Progenitor cell of endocrine pancreas (in vitro differentiated cells): Measurements from ENCODE around the gene ZNF362. TPM values are rescaled to one million over a fixed set of nuclear protein-coding genes. Genes with fewer than 3 reads are reported as not detected.

ENCODE experiments used
- DNase-seq: peaks from one replicate; pipeline ENCODE4 v3.0.0; 2021; ENCODE audit warnings: low spot score; ENCODE audit not compliant: unreplicated experiment
- H3K27ac Mint-ChIP-seq: 2 replicates; pipeline ENCODE4 v1.8.0; 2021; ENCODE audit warnings: mild to moderate bottlenecking, moderate library complexity, mixed read lengths
- H3K27me3 Mint-ChIP-seq: 2 replicates; pipeline ENCODE4 v1.8.0; 2021; ENCODE audit warnings: mixed read lengths
- H3K36me3 Mint-ChIP-seq: 2 replicates; pipeline ENCODE4 v1.8.0; 2022; ENCODE audit warnings: mixed read lengths; ENCODE audit not compliant: insufficient read depth
- H3K4me1 Mint-ChIP-seq: 2 replicates; pipeline ENCODE4 v1.8.0; 2021; ENCODE audit warnings: low read depth, mixed read lengths
- H3K4me3 Mint-ChIP-seq: 2 replicates; pipeline ENCODE4 v1.8.0; 2021; ENCODE audit warnings: low read depth, mild to moderate bottlenecking, moderate library complexity, mixed read lengths
- H3K9me3 Mint-ChIP-seq: 2 replicates; pipeline ENCODE4 v1.8.0; 2021; ENCODE audit warnings: low read depth, mixed read lengths
- total RNA-seq: library from RNA; stranded (reverse); gene quantifications from 2 replicates; pipeline ENCODE4 v1.2.1, GENCODE V29; 2021
- TF ChIP-seq, protein P1 (sequence below): fragments of 200-600 bp; sonication (generic); IDR thresholded peaks from one replicate; pipeline ENCODE4 v1.5.0; 2021; ENCODE audit warnings: antibody characterized with exemption, mild to moderate bottlenecking; ENCODE audit not compliant: unreplicated experiment

Gene ZNF362
- total RNA-seq, 1 donor from 2014 or later, result 79.3 TPM

DNA sequence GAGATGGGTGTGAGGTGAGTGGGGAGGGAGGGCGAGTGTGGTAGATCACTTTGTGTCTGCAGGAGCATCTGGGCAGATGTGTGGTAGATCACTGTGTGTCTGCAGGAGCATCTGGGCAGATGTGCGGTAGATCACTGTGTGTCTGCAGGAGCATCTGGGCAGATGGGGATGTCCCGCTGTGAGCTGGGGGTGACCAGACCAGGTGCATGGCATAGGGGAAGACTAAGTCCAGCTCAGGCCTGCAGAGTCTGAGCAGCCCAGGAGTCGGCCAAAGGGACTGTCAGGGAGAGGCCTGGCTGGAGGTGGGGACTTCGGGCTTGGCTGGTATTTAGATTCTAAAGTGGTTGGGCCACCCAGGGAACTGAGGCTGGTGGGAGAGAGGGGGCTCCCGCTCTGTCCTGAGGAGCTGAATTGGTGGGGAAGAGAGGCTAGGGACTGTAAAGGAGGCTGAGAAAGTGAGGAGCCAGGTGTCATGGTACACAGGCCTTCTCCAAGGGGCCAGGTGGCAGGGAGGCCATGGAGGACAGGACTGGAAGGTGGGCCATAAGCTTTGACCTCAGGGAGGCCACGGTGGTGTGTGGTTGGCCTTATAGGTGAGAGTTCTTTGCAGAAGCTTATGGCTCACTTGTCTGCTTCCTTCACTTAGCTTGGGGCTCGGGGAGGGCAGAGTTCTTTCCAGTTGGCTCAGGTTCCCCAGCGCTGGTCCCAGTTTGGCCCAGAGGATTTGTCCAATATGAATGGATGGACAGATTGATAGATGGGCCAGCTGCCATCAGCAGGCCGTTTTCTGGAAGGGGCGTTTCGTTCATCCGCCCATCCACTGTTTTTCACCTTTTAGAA, 15.6 kb downstream of the ZNF362 start:
- DNase-seq, result no peak
- H3K9me3 Mint-ChIP-seq, result no peaks in the 10 kb centered on the region
- peaks cover 9% of the 10 kb centered on the region for H3K4me1 Mint-ChIP-seq
- no peak overlapping the region for H3K4me3 Mint-ChIP-seq
- TF ChIP-seq, protein P1, sequence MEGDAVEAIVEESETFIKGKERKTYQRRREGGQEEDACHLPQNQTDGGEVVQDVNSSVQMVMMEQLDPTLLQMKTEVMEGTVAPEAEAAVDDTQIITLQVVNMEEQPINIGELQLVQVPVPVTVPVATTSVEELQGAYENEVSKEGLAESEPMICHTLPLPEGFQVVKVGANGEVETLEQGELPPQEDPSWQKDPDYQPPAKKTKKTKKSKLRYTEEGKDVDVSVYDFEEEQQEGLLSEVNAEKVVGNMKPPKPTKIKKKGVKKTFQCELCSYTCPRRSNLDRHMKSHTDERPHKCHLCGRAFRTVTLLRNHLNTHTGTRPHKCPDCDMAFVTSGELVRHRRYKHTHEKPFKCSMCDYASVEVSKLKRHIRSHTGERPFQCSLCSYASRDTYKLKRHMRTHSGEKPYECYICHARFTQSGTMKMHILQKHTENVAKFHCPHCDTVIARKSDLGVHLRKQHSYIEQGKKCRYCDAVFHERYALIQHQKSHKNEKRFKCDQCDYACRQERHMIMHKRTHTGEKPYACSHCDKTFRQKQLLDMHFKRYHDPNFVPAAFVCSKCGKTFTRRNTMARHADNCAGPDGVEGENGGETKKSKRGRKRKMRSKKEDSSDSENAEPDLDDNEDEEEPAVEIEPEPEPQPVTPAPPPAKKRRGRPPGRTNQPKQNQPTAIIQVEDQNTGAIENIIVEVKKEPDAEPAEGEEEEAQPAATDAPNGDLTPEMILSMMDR, result no peak
- H3K36me3 Mint-ChIP-seq, result peaks cover 5% of the 10 kb centered on the region
- H3K27ac Mint-ChIP-seq, result peak overlapping the region; percentile 76
- no peaks in the 10 kb centered on the region for H3K27me3 Mint-ChIP-seq

DNA sequence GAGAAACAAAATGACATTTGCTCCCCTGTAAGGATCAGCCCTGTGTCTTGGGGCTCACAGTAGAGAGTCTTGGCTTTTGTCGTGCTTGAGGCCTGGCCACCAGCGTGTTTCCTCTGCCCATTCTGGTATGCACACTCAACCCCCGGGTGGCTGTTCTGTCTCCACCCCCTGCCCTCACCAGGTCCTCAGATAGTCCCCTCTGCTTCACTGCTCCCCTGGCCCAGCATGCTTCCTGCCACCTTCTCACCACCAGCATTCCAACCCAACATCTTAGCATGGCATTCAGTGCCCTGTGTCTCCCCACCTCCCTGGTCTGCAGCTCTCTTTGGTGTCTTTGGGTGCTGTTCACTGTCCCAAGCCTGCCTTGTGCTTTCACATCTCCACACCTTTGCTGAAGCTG, 16.2 kb downstream of the ZNF362 start:
- Mint-ChIP-seq H3K27ac (peak overlapping the region; percentile 76), H3K9me3 (no peaks in the 10 kb centered on the region), H3K4me1 (peaks cover 8% of the 10 kb centered on the region), H3K36me3 (peaks cover 9% of the 10 kb centered on the region), H3K4me3 (no peak overlapping the region), H3K27me3 (no peaks in the 10 kb centered on the region)
- no peak for DNase-seq
- TF ChIP-seq, protein P1, result no peak

DNA sequence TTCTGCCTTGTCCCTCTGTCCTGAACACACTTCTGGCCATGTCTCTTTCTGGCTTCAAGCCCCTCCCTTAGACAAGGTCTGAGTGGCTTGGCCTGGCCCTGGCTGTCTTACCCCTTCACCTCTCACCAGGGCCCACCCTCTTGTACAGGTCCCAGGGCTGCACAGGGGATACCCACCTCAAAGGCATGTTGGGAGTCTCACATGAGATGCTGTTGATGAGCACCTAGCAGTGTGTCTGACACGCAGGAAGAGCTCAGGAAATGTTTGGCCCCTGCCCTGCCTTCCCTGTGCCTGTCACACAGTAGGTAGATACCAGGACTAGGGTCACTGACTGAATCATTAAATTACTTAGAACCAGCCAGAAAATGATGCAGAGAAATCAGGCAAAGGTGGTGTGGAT, 16.6 kb downstream of the ZNF362 start:
- H3K9me3 Mint-ChIP-seq, result no peaks in the 10 kb centered on the region
- TF ChIP-seq, protein P1, result no peak
- H3K4me3 Mint-ChIP-seq, result no peak overlapping the region
- no peak for DNase-seq
- peaks cover 5% of the 10 kb centered on the region for H3K4me1 Mint-ChIP-seq
- H3K36me3 Mint-ChIP-seq, result peaks cover 9% of the 10 kb centered on the region
- H3K27me3 Mint-ChIP-seq, result no peaks in the 10 kb centered on the region
- no peak overlapping the region for H3K27ac Mint-ChIP-seq

DNA sequence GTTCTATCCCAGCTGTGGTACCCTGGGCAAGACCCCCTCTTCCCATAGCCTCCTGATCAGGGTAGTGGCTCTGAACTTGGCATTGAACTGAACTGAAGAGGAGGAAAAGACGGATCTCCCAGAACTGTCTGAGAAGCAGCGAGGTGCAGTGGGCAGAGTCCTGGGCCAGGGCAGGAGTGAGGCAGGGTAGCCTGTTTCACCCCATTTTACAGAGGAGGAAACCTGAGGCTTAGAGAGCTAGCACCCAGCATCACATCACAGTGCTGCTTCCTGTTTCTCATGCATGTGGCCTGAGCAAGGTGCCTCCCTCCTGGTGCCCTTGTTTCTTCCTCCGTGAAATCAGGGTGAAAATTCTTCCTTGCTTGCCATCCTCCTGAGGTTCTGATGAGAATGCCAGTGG, 17.1 kb downstream of the ZNF362 start:
- H3K4me3 Mint-ChIP-seq, result no peak overlapping the region
- H3K9me3 Mint-ChIP-seq, result no peaks in the 10 kb centered on the region
- no peak for DNase-seq
- H3K27ac Mint-ChIP-seq, result no peak overlapping the region
- H3K36me3 Mint-ChIP-seq, result peaks cover 9% of the 10 kb centered on the region
- TF ChIP-seq, protein P1, result no peak
- H3K27me3 Mint-ChIP-seq, result no peaks in the 10 kb centered on the region
- peaks cover 3% of the 10 kb centered on the region for H3K4me1 Mint-ChIP-seq

DNA sequence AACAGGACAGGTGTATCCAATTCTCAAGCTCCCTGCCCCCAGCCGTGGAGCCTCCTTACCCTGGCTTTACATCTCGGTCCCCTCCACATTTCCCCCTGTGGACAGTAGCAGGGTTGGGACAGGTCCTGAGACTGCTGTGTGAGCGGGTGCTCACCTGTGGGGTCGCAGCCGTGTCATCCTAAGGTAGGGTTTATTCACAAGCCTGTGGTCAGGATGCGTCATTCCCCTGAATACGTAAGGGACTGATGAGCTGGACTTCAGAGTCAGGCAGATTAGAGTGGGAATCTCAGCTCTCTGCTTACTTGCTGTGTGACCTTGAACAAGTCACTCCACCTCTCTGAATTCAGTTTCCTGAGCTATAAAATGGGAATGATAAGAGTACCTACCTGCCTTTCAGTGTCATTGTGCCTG, 17.7 kb downstream of the ZNF362 start:
- H3K9me3 Mint-ChIP-seq, result no peaks in the 10 kb centered on the region
- TF ChIP-seq, protein P1, result no peak
- H3K4me1 Mint-ChIP-seq, result peaks cover 3% of the 10 kb centered on the region
- no peak overlapping the region for H3K27ac Mint-ChIP-seq
- DNase-seq, result no peak
- no peaks in the 10 kb centered on the region for H3K27me3 Mint-ChIP-seq
- peaks cover 9% of the 10 kb centered on the region for H3K36me3 Mint-ChIP-seq
- H3K4me3 Mint-ChIP-seq, result no peak overlapping the region
